Neural cell (in vitro differentiated cells): ENCODE results near the gene KRT7.

Source experiments
- CTCF ChIP-seq: fragments of 450-650 bp; IDR thresholded peaks from 2 replicates; pipeline ENCODE4 v1.5.1; 2014; ENCODE audit warnings: antibody characterized with exemption, mild to moderate bottlenecking, moderate library complexity; ENCODE audit not compliant: poor library complexity, severe bottlenecking
- EP300 ChIP-seq: fragments of 450-650 bp; conservative IDR thresholded peaks from 2 replicates; pipeline ENCODE4 v1.6.1; 2014; ENCODE audit warnings: antibody characterized with exemption, mild to moderate bottlenecking, moderate library complexity; ENCODE audit not compliant: poor library complexity, severe bottlenecking
- EZH2 ChIP-seq: fragments of 200-600, 300-800 bp; shearing (Covaris generic), sonication (generic); IDR thresholded peaks from 2 replicates; pipeline ENCODE4 v1.6.1; 2014; ENCODE audit warnings: antibody characterized with exemption, low read length, borderline replicate concordance, mild to moderate bottlenecking; ENCODE audit not compliant: insufficient read depth, poor library complexity, severe bottlenecking
- MXI1 ChIP-seq: fragments of 450-650 bp; conservative IDR thresholded peaks from 2 replicates; pipeline ENCODE4 v1.6.1; 2014; ENCODE audit warnings: antibody characterized with exemption, mild to moderate bottlenecking; ENCODE audit not compliant: poor library complexity, severe bottlenecking
- SMC3 ChIP-seq: fragments of 450-650 bp; conservative IDR thresholded peaks from 2 replicates; pipeline ENCODE4 v1.6.1; 2014; ENCODE audit warnings: antibody characterized with exemption, mild to moderate bottlenecking, moderate library complexity; ENCODE audit not compliant: poor library complexity

- no peak for TF ChIP-seq EP300
- TF ChIP-seq EZH2, result no peak
- no peak for TF ChIP-seq CTCF
- no peak for TF ChIP-seq MXI1
- TF ChIP-seq SMC3, result no peak
Measured at GRCh38 chr12:52217223-52217622, 15.8 kb upstream of the KRT7 start.
